HepG2 (cell line): Measurements from ENCODE around the gene MED28. TPM values are rescaled to one million over a fixed set of nuclear protein-coding genes. Genes with fewer than 3 reads are reported as not detected.

ENCODE experiments used
- ATAC-seq: fragments of 200-7000 bp; cut with Tn5 transposase; 3 replicates; pipeline ENCODE4 v1.9.1; 2020; ENCODE audit warnings: mild to moderate bottlenecking, moderate library complexity
- BruUV-seq: library from RNA; stranded (reverse); fragments of 400-500 nt; replicated peaks from 2 replicates; lab custom pipeline; 2021; lab: Mats Ljungman, UMichigan
- CTCF ChIA-PET: fragments of 300-600 bp; formaldehyde crosslinking; extraction: SDS; loops from one replicate; lab custom pipeline; 2021; ENCODE audit warnings: low total read pairs, inconsistent platforms, low intra/inter-chr PET ratio; lab: Yijun Ruan, JAX
- POLR2A ChIA-PET: fragments of 350-600 bp; sonication (Branson Sonifier 250); formaldehyde crosslinking; loops from one replicate; lab custom pipeline; 2020; ENCODE audit warnings: antibody characterized with exemption, inconsistent platforms; lab: Yijun Ruan, JAX
- DNase-seq: peaks from one replicate; pipeline ENCODE4 v3.0.0-alpha.2; 2015; ENCODE audit warnings: low spot score
- FAIRE-seq: peaks from 3 replicates; lab custom pipeline; 2011; peaks lifted over from hg19 to GRCh38; lab: Jason Lieb, UNC
- H2AFZ ChIP-seq: one replicate; pipeline ENCODE4 v1.6.1; 2011; ENCODE audit warnings: low read length, inconsistent platforms
- H3K27ac ChIP-seq: fragments of 300-600 bp; 3 replicates; pipeline ENCODE4 v1.8.0; 2011; ENCODE audit warnings: mixed run types, mild to moderate bottlenecking, mixed read lengths, low read length, inconsistent platforms; ENCODE audit not compliant: insufficient read depth; ENCODE audit errors: extremely low read length
- H3K27me3 ChIP-seq, 2 experiments: fragments of 200-600 bp in 1 of 2; 2 replicates in 1 of 2; 3 replicates in 1 of 2; pipeline versions ENCODE4 v1.6.0 to v1.8.0; 2011; ENCODE audit warnings: low read length in 2 of 2, mild to moderate bottlenecking in 2 of 2, moderate library complexity in 2 of 2, inconsistent platforms in 1 of 2; ENCODE audit not compliant: insufficient read depth in 2 of 2, control insufficient read depth in 1 of 2
- H3K36me3 ChIP-seq, 2 experiments: fragments of 200-600 bp in 1 of 2; replicated peaks in 1 of 2; 2 replicates in 1 of 2; 3 replicates in 1 of 2; pipeline versions ENCODE4 v1.5.1 to v1.8.0; 2011; ENCODE audit warnings: low read length in 2 of 2, inconsistent platforms in 1 of 2; ENCODE audit not compliant: insufficient read depth in 2 of 2, control insufficient read depth in 1 of 2
- H3K4me1 ChIP-seq: 2 replicates; pipeline ENCODE4 v1.5.1; 2012; ENCODE audit warnings: low read length, inconsistent platforms; ENCODE audit not compliant: insufficient read depth
- H3K4me2 ChIP-seq: 2 replicates; pipeline ENCODE4 v1.6.0; 2011; ENCODE audit warnings: low read depth, low read length, inconsistent platforms
- H3K4me3 ChIP-seq, 3 experiments: fragments of 200-600 bp in 1 of 3; sonication (generic), shearing (Covaris generic) in 1 of 3; replicated peaks in 1 of 3; 2 replicates each; pipeline ENCODE4 v1.5.1; 2011 to 2016; ENCODE audit warnings: low read length in 3 of 3, inconsistent platforms in 2 of 3, low read depth in 2 of 3, mild to moderate bottlenecking in 2 of 3, control low read depth in 1 of 3, mixed read lengths in 1 of 3; ENCODE audit not compliant: insufficient read depth in 1 of 3
- H3K79me2 ChIP-seq: one replicate; pipeline ENCODE4 v1.6.1; 2011; ENCODE audit warnings: low read length, inconsistent platforms; ENCODE audit not compliant: insufficient read depth
- H3K9ac ChIP-seq: 2 replicates; pipeline ENCODE4 v1.6.0; 2011; ENCODE audit warnings: mild to moderate bottlenecking, low read depth, low read length, inconsistent platforms; ENCODE audit not compliant: insufficient read depth
- H3K9me3 ChIP-seq: 2 replicates; pipeline ENCODE4 v1.5.1; 2012; ENCODE audit warnings: mild to moderate bottlenecking, low read length
- H4K20me1 ChIP-seq: 2 replicates; pipeline ENCODE4 v1.6.0; 2011; ENCODE audit warnings: inconsistent platforms, mild to moderate bottlenecking, low read length, moderate library complexity; ENCODE audit not compliant: insufficient read depth
- ERF ChIP-seq: IDR thresholded peaks from 2 replicates; pipeline ENCODE4 v1.6.1; 2018; ENCODE audit warnings: missing biosample characterization, missing genetic modification reagents
- HHEX ChIP-seq: IDR thresholded peaks from 2 replicates; pipeline ENCODE4 v1.6.1; 2016; ENCODE audit warnings: control low read depth
- KDM5B ChIP-seq: sonication (generic); formaldehyde crosslinking; IDR thresholded peaks from 2 replicates; pipeline ENCODE4 v1.4.0; 2020; ENCODE audit warnings: missing genetic modification reagents, mild to moderate bottlenecking, borderline replicate concordance
- NFRKB ChIP-seq: fragments of 450-650 bp; IDR thresholded peaks from 2 replicates; pipeline ENCODE4 v1.6.1; 2017
- PHF5A ChIP-seq: IDR thresholded peaks from one replicate; pipeline ENCODE4 v1.6.1; 2018; ENCODE audit warnings: low read depth, missing genetic modification reagents; ENCODE audit not compliant: unreplicated experiment
- SETDB1 ChIP-seq: sonication (generic); formaldehyde crosslinking; IDR thresholded peaks from 2 replicates; pipeline ENCODE4 v1.5.1; 2020; ENCODE audit warnings: missing genetic modification reagents, mild to moderate bottlenecking, borderline replicate concordance
- SSRP1 ChIP-seq: IDR thresholded peaks from 2 replicates; pipeline ENCODE4 v1.6.1; 2016; ENCODE audit warnings: control low read depth
- TAF15 ChIP-seq: fragments of 200-400 bp; formaldehyde crosslinking; IDR thresholded peaks from one replicate; pipeline ENCODE4 v1.6.1; 2018; ENCODE audit warnings: mild to moderate bottlenecking, low read depth, low read length; ENCODE audit not compliant: poor library complexity, severe bottlenecking
- TSC22D2 ChIP-seq: sonication (generic); formaldehyde crosslinking; IDR thresholded peaks from 2 replicates; pipeline ENCODE4 v1.5.1; 2020; ENCODE audit warnings: missing genetic modification reagents, mild to moderate bottlenecking, borderline replicate concordance
- YEATS4 ChIP-seq: sonication (generic); formaldehyde crosslinking; IDR thresholded peaks from 2 replicates; pipeline ENCODE4 v1.4.0; 2020; ENCODE audit warnings: missing genetic modification reagents, borderline replicate concordance
- ZKSCAN5 ChIP-seq: sonication (generic); formaldehyde crosslinking; IDR thresholded peaks from 2 replicates; pipeline ENCODE4 v1.5.1; 2020; ENCODE audit warnings: mild to moderate bottlenecking, missing genetic modification reagents
- ZNF253 ChIP-seq: sonication (generic); formaldehyde crosslinking; IDR thresholded peaks from 2 replicates; pipeline ENCODE4 v1.8.0; 2022; ENCODE audit warnings: mild to moderate bottlenecking, missing genetic modification reagents, borderline replicate concordance
- ZNF274 ChIP-seq: sonication (generic); formaldehyde crosslinking; IDR thresholded peaks from 2 replicates; pipeline ENCODE4 v1.5.1; 2020; ENCODE audit warnings: mild to moderate bottlenecking, missing genetic modification reagents
- ZNF891 ChIP-seq: sonication (generic); formaldehyde crosslinking; IDR thresholded peaks from 2 replicates; pipeline ENCODE4 v1.5.0; 2020; ENCODE audit warnings: mild to moderate bottlenecking, missing genetic modification reagents
- ZSCAN31 ChIP-seq: sonication (generic); formaldehyde crosslinking; IDR thresholded peaks from 2 replicates; pipeline ENCODE4 v1.5.0; 2020; ENCODE audit warnings: low read depth, mild to moderate bottlenecking, missing genetic modification reagents
- WGBS: methylation state at CpG from one replicate; pipeline ENCODE4 v1.1.6; 2017; ENCODE audit warnings: low lambda C conversion rate; 5-methylcytosine and 5-hydroxymethylcytosine counted together
- in situ Hi-C: cut with HindIII; loops from 2 replicates; pipeline ENCODE4 v1.10.0; 2017; ENCODE audit warnings: low pct_unique_long_range_greater_than_20kb; ENCODE audit not compliant: extremely low pct_ligation_motif_present
- intact Hi-C: fragments of 100-400 bp; cut with micrococcal nuclease; formaldehyde crosslinking; loops from one replicate; pipeline ENCODE4 v1.10.0; 2022; ENCODE audit not compliant: unreplicated experiment
- polyA plus RNA-seq, 8 experiments: library from polyadenylated mRNA; depleted of rRNA in 3 of 8; stranded (reverse) in 7 of 8; unstranded in 1 of 8; fragments of >200 nt; fragmentation: Illumina TruSeq in 4 of 8; extraction: Trizol in 4 of 8; gene quantifications; 2 replicates each; pipeline versions ENCODE4 v1.2.1 to v1.2.3, GENCODE V29; 2011 to 2016; ENCODE audit warnings: low read depth in 4 of 8, missing spikeins in 1 of 8, mixed read lengths in 1 of 8; ENCODE audit not compliant: insufficient read depth in 1 of 8
- total RNA-seq, 5 experiments: library from RNA; depleted of rRNA; stranded (reverse); fragments of >200 nt; fragmentation: Illumina TruSeq; extraction: Trizol; gene quantifications; 2 replicates each; pipeline ENCODE4 v1.2.3, GENCODE V29; 2016; ENCODE audit warnings: low read depth in 1 of 5
- TF ChIP-seq, protein P1 (sequence below), 2 experiments: fragments of 450-650 bp in 1 of 2; sonication (generic) in 1 of 2; formaldehyde crosslinking; IDR thresholded peaks; 2 replicates each; pipeline versions ENCODE4 v1.5.0 to v1.8.0; 2020 to 2022; ENCODE audit warnings: mild to moderate bottlenecking in 1 of 2, missing genetic modification reagents in 1 of 2
- TF ChIP-seq, protein P2 (sequence below): sonication (generic); formaldehyde crosslinking; IDR thresholded peaks from 2 replicates; pipeline ENCODE4 v1.4.0; 2020; ENCODE audit warnings: missing genetic modification reagents, borderline replicate concordance

Gene MED28
- total and polyA plus RNA-seq, 2 of the 13 experiments (the other 11 are each of a cell fraction or from before 2014, with no cell fraction given): 41.3 to 65.7 TPM

DNA sequence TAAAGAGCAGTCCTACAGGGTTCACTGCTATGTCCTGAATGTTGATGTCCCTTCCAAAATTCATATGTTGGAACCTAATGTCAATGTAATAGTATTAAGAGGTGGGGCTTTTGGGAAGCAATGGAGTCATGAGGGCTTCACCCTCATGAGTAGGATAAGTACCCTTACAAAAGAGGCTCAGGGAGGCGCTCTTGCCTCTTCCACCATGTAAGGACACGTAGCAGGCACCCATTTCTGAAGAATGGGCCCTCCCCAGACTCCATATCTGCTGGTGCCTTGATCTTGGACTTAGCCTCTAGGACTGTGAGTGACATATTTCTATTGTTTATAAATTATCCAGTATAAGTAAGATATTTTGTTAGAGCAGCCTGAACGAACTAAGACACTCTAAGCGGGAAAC, 15.8 kb downstream of the MED28 start:
- H3K27ac ChIP-seq: no peak overlapping the region
- ChIA-PET POLR2A (no interaction called here), CTCF (no interaction called here)
- no peak overlapping the region for H3K9ac ChIP-seq
- in situ Hi-C loops: no loop called here
- peaks cover 34 to 88% of the 10 kb centered on the region in 2 experiments for H3K36me3 ChIP-seq
- FAIRE-seq: no peak
- no peak for TF ChIP-seq SETDB1 (CRISPR knock-in tag)
- TF ChIP-seq TAF15: no peak
- no peak for TF ChIP-seq SSRP1 (CRISPR knock-in tag)
- TF ChIP-seq NFRKB: no peak
- no peak for TF ChIP-seq ERF (CRISPR knock-in tag)
- no peak for TF ChIP-seq PHF5A
- TF ChIP-seq ZKSCAN5 (CRISPR knock-in tag): no peak
- intact Hi-C loops: loop anchor here (10.0 kb wide), 1 partner anchor 115 kb away; the partner anchor contains the start of genes CLRN2 and QDPR
- H4K20me1 ChIP-seq: no peaks in the 10 kb centered on the region; the same call in 1 of the 2 replicates
- no peak overlapping the region for H3K4me2 ChIP-seq
- BruUV-seq: no TSS peak
- no peak overlapping the region for H2AFZ ChIP-seq
- no peaks in the 10 kb centered on the region for H3K27me3 ChIP-seq
- DNase-seq: no peak
- peaks cover 3% of the 10 kb centered on the region for H3K79me2 ChIP-seq
- no peaks in the 10 kb centered on the region for H3K4me1 ChIP-seq
- no peak for ATAC-seq
- over 99% methylated on average over 4 of the region's 4 CpGs for WGBS
- no peak overlapping the region for H3K4me3 ChIP-seq
- H3K9me3 ChIP-seq: no peaks in the 10 kb centered on the region

DNA sequence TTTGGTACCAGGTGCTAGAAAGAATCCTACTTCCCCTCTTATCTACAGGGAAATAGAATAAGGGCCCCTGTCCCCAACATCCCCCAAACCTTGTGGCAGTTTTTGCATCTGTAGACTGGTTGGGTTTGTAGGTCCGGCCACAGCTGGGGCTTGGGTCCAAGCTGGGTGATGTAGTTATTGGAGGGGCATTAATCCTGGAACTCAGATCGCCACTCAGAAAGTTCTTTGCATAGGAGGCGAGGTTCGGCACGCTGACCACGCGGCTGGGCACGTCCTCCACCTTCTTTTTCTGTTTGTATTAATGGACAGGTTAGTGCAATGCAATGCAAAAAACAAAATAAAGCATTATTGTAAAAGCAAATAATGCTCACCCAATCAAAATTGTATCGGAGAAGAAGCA, 19.2 kb downstream of the MED28 start:
- 96% methylated on average over 9 of the region's 9 CpGs for WGBS
- Histone ChIP-seq H3K4me1 (peaks cover 9% of the 10 kb centered on the region; the same call in 1 of the 2 replicates), H3K36me3 (peaks cover 17 to 61% of the 10 kb centered on the region in 2 experiments), H3K4me2 (no peak overlapping the region), H4K20me1 (no peaks in the 10 kb centered on the region; the same call in 1 of the 2 replicates), H3K27me3 (no peaks in the 10 kb centered on the region), H3K27ac (no peak overlapping the region), H3K9ac (no peak overlapping the region), H3K9me3 (no peaks in the 10 kb centered on the region), H3K4me3 (no peak overlapping the region), H2AFZ (no peak overlapping the region), H3K79me2 (no peaks in the 10 kb centered on the region)
- DNase-seq (no peak), FAIRE-seq (no peak), ATAC-seq (no peak)
- intact Hi-C loops: loop anchor here (10.0 kb wide), 1 partner anchor 119 kb away; the partner anchor contains the start of genes CLRN2 and QDPR
- no TSS peak for BruUV-seq
- in situ Hi-C loops: no loop called here
- CTCF ChIA-PET: no interaction called here
- POLR2A ChIA-PET: no interaction called here
- TF ChIP-seq ZNF253 (CRISPR knock-in tag) (no peak), TSC22D2 (no peak), YEATS4 (CRISPR knock-in tag) (no peak), ZSCAN31 (CRISPR knock-in tag) (no peak), ZNF274 (CRISPR knock-in tag) (no peak), KDM5B (CRISPR knock-in tag) (no peak), HHEX (CRISPR knock-in tag) (no peak), ZNF891 (no peak)
- TF ChIP-seq, protein P1, sequence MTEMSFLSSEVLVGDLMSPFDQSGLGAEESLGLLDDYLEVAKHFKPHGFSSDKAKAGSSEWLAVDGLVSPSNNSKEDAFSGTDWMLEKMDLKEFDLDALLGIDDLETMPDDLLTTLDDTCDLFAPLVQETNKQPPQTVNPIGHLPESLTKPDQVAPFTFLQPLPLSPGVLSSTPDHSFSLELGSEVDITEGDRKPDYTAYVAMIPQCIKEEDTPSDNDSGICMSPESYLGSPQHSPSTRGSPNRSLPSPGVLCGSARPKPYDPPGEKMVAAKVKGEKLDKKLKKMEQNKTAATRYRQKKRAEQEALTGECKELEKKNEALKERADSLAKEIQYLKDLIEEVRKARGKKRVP (CRISPR knock-in tag; IDR thresholded peaks at IDR 0.05): no peak
- TF ChIP-seq, protein P2, sequence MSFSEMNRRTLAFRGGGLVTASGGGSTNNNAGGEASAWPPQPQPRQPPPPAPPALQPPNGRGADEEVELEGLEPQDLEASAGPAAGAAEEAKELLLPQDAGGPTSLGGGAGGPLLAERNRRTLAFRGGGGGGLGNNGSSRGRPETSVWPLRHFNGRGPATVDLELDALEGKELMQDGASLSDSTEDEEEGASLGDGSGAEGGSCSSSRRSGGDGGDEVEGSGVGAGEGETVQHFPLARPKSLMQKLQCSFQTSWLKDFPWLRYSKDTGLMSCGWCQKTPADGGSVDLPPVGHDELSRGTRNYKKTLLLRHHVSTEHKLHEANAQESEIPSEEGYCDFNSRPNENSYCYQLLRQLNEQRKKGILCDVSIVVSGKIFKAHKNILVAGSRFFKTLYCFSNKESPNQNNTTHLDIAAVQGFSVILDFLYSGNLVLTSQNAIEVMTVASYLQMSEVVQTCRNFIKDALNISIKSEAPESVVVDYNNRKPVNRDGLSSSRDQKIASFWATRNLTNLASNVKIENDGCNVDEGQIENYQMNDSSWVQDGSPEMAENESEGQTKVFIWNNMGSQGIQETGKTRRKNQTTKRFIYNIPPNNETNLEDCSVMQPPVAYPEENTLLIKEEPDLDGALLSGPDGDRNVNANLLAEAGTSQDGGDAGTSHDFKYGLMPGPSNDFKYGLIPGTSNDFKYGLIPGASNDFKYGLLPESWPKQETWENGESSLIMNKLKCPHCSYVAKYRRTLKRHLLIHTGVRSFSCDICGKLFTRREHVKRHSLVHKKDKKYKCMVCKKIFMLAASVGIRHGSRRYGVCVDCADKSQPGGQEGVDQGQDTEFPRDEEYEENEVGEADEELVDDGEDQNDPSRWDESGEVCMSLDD: no peak
